HG03039 (cell line): ENCODE measurements around the gene AGPAT1.
"Not testable (repeated sequence)": the region's sequence is repeated elsewhere in the genome, so short reads cannot be mapped to it uniquely, and the experiment has no call there.

ENCODE experiments used
- ATAC-seq: cut with Tn5 transposase; IDR thresholded peaks from one replicate; pipeline ENCODE4 v1.9.1; 2021; ENCODE audit warnings: mild to moderate bottlenecking, moderate library complexity; ENCODE audit not compliant: unreplicated experiment

Gene AGPAT1

GRCh38 chr6:32175711-32176475, at the start of gene AGPAT1:
AGPAT1 (minus strand) TSS chr6:32176084; CDS start chr6:32171496, 4,588 bp downstream.
- ATAC-seq = peak; percentile 37

GRCh38 chr6:32224696-32225095, 48.8 kb upstream of the AGPAT1 start:
- no peak for ATAC-seq

- ATAC-seq = no peak
These were observed 47.7 kb upstream of the AGPAT1 start, which contains the start of gene NOTCH4 for GRCh38 chr6:32223258-32224235. NOTCH4 (minus strand) TSS chr6:32224067; CDS start chr6:32223928, 139 bp downstream.

- no peak for ATAC-seq
These were observed 46.7 kb upstream of the AGPAT1 start for GRCh38 chr6:32222333-32223230.

- no peak for ATAC-seq
These were observed 44.1 kb upstream of the AGPAT1 start for GRCh38 chr6:32220021-32220420.

GRCh38 chr6:32218167-32218566, 42.3 kb upstream of the AGPAT1 start:
- ATAC-seq = no peak

- ATAC-seq = no peak
These were observed 41.1 kb upstream of the AGPAT1 start for GRCh38 chr6:32216998-32217397.

- ATAC-seq = no peak
These were observed 40.4 kb upstream of the AGPAT1 start for GRCh38 chr6:32216285-32216684.

- no peak for ATAC-seq
These were observed 39.7 kb upstream of the AGPAT1 start for GRCh38 chr6:32215617-32216016.

GRCh38 chr6:32214126-32214525, 38.2 kb upstream of the AGPAT1 start:
- no peak for ATAC-seq

GRCh38 chr6:32213649-32214048, 37.8 kb upstream of the AGPAT1 start:
- no peak for ATAC-seq

- ATAC-seq = no peak
These were observed 36.3 kb upstream of the AGPAT1 start for GRCh38 chr6:32212076-32212760.

GRCh38 chr6:32211432-32211831, 35.5 kb upstream of the AGPAT1 start:
- not testable (repeated sequence) for ATAC-seq

GRCh38 chr6:32210191-32210601, 34.3 kb upstream of the AGPAT1 start:
- ATAC-seq = no peak

- ATAC-seq = no peak
These were observed 33.1 kb upstream of the AGPAT1 start for GRCh38 chr6:32208996-32209395.

GRCh38 chr6:32204268-32204715, 28.4 kb upstream of the AGPAT1 start:
- no peak for ATAC-seq

GRCh38 chr6:32203426-32204267, 27.8 kb upstream of the AGPAT1 start:
- no peak for ATAC-seq

- no peak for ATAC-seq
These were observed 26.3 kb upstream of the AGPAT1 start for GRCh38 chr6:32202186-32202585.
